HG03521 (cell line): ENCODE results near the gene KANK3.
"Not testable (repeated sequence)": the region's sequence is repeated elsewhere in the genome, so short reads cannot be mapped to it uniquely, and the experiment has no call there.

Experiments
- ATAC-seq: cut with Tn5 transposase; IDR thresholded peaks from one replicate; pipeline ENCODE4 v1.9.1; 2021; ENCODE audit warnings: mild to moderate bottlenecking, moderate library complexity; ENCODE audit not compliant: unreplicated experiment

KANK3 gene

GRCh38 chr19:8320564-8321066 lies 22.4 kb downstream of the KANK3 start:
- ATAC-seq: peak; percentile 13

- ATAC-seq: no peak
Observed at GRCh38 chr19:8319807-8320520, 23.1 kb downstream of the KANK3 start.

GRCh38 chr19:8318835-8319234 lies 24.2 kb downstream of the KANK3 start:
- not testable (repeated sequence) for ATAC-seq

- no peak for ATAC-seq
Observed at GRCh38 chr19:8316351-8317125, 26.5 kb downstream of the KANK3 start.

GRCh38 chr19:8314981-8315640 lies 28.0 kb downstream of the KANK3 start:
- not testable (repeated sequence) for ATAC-seq

- no peak for ATAC-seq
Observed at GRCh38 chr19:8311461-8312260, 31.4 kb downstream of the KANK3 start.

GRCh38 chr19:8310342-8311055 lies 32.6 kb downstream of the KANK3 start:
- ATAC-seq: no peak

- no peak for ATAC-seq
Observed at GRCh38 chr19:8308891-8309291, 34.2 kb downstream of the KANK3 start.

GRCh38 chr19:8307965-8308866 lies 34.8 kb downstream of the KANK3 start, which contains the start of gene CD320:
Gene CD320 (minus strand): TSS chr19:8308358. CDS start chr19:8308290, 68 bp downstream.
- ATAC-seq: peak; percentile 78

GRCh38 chr19:8307400-8307964 lies 35.6 kb downstream of the KANK3 start:
- ATAC-seq: no peak

- no peak for ATAC-seq
Observed at GRCh38 chr19:8306235-8307054, 36.6 kb downstream of the KANK3 start.

- no peak for ATAC-seq
Observed at GRCh38 chr19:8305798-8306197, 37.3 kb downstream of the KANK3 start.

- no peak for ATAC-seq
Observed at GRCh38 chr19:8304841-8305621, 38.0 kb downstream of the KANK3 start.

- ATAC-seq: no peak
Observed at GRCh38 chr19:8302734-8303133, 40.3 kb downstream of the KANK3 start.

GRCh38 chr19:8302357-8302691 lies 40.7 kb downstream of the KANK3 start:
- no peak for ATAC-seq

- ATAC-seq: not testable (repeated sequence)
Observed at GRCh38 chr19:8291337-8291736, 51.7 kb downstream of the KANK3 start.

GRCh38 chr19:8276508-8276907 lies 66.6 kb downstream of the KANK3 start:
- ATAC-seq: not testable (repeated sequence)
